Central memory CD4-positive, alpha-beta T cell (primary cell): ENCODE measurements around the gene IRF1.
A peak's percentile ranks its signal among the peaks of the same experiment; 100 is the strongest.
"Not testable (repeated sequence)": the region's sequence is repeated elsewhere in the genome, so short reads cannot be mapped to it uniquely, and the experiment has no call there.

Experiments used
- DNase-seq: peaks from one replicate; pipeline ENCODE4 v3.0.0; 2022

IRF1 gene

GRCh38 chr5:132459031-132459982, 31.3 kb downstream of the IRF1 start:
- DNase-seq = no peak

DNA sequence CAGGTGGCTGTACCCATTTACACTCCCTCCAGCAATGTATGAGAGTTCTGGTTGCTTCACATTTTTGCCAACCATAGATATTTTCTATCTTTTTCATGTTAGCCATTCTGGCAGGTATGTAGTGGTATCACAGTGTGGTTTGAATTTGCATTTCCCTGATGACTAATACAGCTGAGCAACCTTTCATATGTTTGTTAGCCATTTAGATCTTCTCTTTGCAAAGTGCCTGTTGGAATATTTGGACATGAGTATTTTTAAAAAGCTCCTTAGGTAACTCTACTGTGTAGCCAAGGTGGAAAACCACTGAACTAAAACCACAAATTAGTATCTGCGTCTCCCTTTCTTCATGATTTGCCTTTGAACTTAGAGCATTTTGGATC, 31.9 kb downstream of the IRF1 start:
- no peak for DNase-seq

DNA sequence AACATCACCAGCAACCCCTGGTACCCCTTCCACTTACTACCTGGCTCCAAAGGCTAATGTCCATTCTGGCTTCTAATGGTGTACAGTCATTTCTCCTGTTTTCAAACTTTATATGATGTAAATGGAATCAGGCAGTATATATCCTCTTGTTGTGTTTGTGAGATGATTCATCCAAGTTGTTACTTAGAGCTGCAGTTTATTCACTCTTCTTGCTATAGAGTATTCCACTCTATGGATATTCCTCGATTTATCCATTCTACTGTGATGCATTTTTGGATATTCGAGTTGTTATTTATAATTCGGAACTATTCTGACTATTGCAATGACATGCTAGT, 32.4 kb downstream of the IRF1 start:
- DNase-seq = no peak

GRCh38 chr5:132457371-132458225, 33.0 kb downstream of the IRF1 start:
- DNase-seq = peak; percentile 33

- DNase-seq = no peak
Measured at GRCh38 chr5:132456987-132457361, 33.6 kb downstream of the IRF1 start.

DNA sequence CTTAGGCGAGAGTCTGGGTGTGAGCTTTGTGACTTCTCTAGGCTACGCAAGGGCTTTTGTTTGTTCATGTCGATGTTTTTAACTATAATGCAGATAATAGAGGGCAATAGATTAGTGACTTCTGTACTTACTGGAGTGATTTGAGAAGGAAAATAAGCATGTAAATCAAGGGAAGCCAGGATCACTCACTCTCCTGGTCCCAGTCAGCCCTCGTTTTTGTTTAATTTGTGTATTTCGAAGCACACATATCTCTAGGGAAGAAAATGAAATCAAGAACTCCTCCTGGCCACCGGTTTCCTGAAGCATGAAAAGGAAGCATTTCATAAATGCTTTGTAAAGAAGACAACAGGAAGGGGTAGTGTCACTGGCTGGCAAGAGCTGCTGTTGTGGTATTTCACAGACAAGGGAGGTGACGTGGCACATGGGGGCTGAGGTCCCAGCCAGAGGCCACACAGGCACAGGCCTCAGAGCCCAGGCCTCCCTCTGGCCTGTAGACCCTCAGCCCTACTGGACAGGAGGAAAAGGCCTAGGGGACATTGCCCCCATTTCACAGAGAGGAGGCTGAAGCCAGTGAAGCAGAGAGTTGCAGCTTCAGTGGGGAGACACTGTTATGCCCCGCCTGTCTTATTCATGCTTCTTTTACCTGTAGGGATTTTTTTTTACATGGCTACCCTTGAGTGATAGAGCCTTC, 34.1 kb downstream of the IRF1 start:
- peak; percentile 79 for DNase-seq

DNA sequence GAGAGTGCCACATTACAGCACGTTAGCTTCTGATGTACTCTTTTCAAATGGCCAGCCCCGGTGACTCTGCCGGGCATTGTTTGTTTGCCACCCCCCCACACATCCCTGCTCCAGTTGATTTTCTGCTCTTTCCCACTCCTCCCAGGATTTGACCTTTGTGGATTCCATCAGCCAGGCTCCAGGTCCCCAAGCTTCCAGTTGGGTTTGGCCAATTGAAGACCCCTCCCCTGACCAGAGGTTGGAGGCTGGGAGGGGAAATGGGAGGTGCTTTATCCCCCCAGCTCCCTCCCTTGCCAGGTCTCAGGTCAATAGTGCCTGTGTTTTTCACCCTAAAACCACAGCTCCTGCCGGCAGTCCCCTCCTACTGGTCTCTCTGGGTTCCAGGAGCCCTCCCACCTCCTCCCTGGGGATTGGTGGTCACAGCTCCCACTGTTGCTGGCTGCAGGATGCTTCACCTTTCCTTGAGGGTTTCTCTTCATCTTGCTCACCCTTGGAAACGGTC, 34.9 kb downstream of the IRF1 start:
- no peak for DNase-seq

GRCh38 chr5:132454361-132454760, 36.2 kb downstream of the IRF1 start:
- no peak for DNase-seq

DNA sequence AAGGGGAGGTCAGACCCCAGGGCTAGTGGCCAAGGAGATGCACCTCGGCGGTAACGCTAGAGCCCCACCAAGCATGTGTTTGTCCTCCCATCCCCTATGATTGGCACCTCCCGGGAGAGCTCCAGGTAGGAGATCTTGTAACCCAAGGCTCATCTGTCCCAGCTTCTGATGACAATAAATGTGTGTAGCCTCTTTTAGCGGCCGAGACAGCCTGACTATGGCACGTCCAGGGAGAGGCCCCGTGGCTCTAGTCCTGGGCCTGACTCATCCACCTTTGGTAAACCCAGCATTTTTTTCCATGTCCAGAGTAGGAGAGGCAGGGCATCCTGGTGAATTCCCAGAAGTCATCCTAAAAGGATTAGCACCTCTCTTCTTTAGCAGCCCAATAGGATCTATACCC, 39.2 kb downstream of the IRF1 start:
- DNase-seq = no peak

GRCh38 chr5:132449060-132449459, 41.5 kb downstream of the IRF1 start:
- no peak for DNase-seq

- DNase-seq = no peak
Measured at GRCh38 chr5:132447196-132447595, 43.4 kb downstream of the IRF1 start.

- no peak for DNase-seq
Measured at GRCh38 chr5:132446621-132447020, 44.0 kb downstream of the IRF1 start.

- DNase-seq = no peak
Measured at GRCh38 chr5:132445930-132446329, 44.6 kb downstream of the IRF1 start.

- DNase-seq = no peak
Measured at GRCh38 chr5:132445640-132445923, 45.0 kb downstream of the IRF1 start.

DNA sequence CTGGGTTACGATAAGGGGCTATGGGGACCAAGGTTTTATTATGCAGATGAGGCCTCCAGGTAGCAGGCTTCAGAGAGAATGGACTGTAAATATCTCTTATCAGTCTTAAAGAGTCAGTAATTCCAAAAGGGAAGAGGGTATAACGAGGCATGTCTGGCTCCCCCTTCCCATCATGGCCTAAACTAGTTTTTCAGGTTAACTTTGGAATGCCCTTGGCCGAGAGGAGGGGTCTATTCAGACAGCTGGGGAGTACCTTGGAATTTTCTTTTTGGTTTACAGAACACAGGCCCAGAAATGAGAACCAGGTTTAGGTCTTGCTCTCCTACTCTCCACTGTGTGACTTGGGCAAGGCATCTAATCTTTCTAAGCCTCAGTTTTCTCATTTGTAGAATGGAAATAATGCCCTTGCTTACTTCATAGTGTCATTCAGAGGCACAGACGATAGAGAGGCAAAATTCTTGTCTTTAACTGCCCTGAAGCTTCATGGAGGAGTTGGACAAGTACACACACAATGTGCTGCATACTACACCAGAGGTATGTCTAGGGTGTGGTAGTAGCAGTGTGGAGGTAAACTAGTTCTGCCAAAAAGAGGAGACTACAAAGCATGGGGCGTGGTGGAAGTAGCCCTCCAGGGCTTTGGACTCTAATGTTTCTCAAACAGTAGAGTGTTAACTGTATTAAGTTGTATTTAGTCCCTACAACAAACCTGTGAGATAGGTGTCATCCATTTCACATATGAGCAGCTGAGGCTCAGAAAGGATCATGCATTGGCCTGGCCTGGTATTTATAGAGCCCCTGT, 45.5 kb downstream of the IRF1 start:
- no peak for DNase-seq

DNA sequence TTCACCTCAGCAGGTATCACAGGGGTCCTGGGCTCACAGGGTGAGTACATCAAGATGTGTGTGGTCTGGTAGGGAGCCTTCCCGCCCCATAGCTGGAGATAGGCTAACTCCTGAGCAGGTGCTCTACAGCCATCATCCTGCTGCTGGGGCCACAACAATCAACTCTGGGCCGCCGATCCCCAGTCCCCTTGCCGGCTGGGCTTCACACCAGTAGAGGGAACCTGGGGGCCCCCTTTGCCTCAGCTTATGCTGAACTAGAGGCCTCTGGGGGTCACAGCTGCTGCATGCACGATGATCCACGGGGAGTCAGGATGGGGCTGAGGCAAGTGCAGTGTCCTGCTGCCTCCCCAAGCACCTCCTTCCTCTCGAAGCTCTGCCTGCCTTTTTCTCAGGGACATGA, 46.5 kb downstream of the IRF1 start:
- no peak for DNase-seq

DNA sequence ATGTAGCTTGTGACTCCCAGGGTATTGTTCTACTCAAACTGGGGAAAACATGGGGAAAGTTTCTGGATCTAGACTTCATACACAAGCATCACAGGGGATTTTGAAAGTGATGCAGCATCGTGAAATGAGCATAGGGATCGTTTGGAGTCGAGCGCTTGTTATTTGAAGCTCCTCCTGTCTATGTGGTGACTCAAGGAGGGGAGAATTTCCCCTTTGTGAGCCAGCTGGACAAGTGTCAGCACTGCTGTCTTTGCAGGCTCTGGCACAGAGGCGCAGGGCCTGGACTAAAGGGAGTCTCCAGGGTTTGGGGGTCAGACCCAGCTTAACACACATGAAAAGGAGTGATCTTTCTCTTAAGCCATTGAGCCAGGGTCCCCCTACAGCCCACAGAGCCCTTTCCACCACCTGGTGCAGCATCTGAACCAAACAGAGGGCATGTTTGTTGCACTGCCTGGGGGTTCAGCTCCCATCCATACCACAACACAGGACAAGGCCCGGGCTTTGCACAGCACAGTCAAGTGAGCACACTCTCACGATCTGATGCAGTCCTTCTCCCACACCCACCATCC, 51.0 kb downstream of the IRF1 start:
- no peak for DNase-seq

GRCh38 chr5:132438917-132439316, 51.7 kb downstream of the IRF1 start:
- no peak for DNase-seq

GRCh38 chr5:132438267-132438645, 52.3 kb downstream of the IRF1 start:
- DNase-seq = not testable (repeated sequence)

- peak; percentile 51 for DNase-seq
Measured at GRCh38 chr5:132437604-132438266, 52.8 kb downstream of the IRF1 start.

DNA sequence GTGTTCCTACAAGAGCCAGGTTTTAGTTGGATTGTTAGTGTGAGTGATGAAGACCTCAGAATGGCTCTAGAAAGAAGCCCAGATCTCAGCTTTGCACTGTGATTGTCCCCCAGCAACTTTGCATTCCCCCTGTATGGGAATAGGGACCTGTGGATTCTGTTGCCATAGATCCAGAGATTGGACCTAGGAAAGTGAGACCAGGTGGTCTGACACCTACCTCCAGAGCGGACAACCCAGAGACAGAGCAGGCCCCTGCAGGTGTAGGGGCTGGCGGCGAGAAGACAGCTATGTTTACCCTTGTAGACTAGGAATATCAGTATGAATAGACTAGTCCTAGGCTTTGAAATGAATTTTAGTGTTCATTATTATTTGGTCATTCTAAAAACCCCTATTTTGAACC, 53.6 kb downstream of the IRF1 start:
- no peak for DNase-seq

- DNase-seq = no peak
Measured at GRCh38 chr5:132435886-132436285, 54.7 kb downstream of the IRF1 start.
